ENCODE measurements around the gene CRACR2A.

Gene CRACR2A

DNA sequence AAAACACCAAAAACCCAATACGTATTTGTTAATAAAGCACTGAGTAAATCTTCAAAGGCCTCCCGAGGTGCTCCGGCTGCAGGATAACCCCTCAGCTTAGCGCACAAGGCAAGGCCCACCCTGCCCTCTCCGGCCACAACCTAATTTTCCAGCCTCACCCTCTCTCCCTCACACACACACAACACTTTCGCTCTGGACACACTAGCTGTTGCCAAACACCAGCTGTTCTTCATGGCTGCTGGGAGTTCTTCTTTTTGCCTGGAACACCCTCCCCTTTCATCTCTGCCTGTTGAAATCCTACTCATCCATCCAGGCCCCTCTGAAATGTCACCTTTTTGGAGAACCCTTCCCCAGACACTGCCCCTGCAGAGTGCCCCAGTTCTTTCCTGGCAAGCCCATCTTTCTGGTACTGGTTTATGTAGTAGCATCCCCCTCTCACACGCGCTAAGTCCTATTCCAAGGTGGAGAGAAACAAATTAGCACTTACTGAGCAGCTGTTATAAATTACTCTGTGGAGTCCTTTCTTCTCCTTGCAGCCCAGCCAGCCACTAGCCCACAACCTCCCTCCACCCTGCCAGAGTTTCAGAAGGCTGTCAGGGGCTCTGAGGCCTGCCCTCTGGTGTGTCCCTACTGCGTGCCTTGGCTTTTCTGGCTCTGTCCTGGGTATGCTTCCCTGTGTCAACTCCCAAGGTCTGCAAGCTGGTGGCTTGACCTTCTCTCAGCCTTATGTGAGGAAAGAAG is 805 bp upstream of the CRACR2A start:
- no peaks in the 10 kb centered on the region for H3K4me1 ChIP-seq (ENCODE audit: insufficient read depth, poor library complexity, severe bottlenecking)
- TF ChIP-seq, protein P1, sequence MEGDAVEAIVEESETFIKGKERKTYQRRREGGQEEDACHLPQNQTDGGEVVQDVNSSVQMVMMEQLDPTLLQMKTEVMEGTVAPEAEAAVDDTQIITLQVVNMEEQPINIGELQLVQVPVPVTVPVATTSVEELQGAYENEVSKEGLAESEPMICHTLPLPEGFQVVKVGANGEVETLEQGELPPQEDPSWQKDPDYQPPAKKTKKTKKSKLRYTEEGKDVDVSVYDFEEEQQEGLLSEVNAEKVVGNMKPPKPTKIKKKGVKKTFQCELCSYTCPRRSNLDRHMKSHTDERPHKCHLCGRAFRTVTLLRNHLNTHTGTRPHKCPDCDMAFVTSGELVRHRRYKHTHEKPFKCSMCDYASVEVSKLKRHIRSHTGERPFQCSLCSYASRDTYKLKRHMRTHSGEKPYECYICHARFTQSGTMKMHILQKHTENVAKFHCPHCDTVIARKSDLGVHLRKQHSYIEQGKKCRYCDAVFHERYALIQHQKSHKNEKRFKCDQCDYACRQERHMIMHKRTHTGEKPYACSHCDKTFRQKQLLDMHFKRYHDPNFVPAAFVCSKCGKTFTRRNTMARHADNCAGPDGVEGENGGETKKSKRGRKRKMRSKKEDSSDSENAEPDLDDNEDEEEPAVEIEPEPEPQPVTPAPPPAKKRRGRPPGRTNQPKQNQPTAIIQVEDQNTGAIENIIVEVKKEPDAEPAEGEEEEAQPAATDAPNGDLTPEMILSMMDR (IDR thresholded peaks at IDR 0.05; ENCODE audit: poor library complexity, severe bottlenecking): no peak
- H3K27ac ChIP-seq (ENCODE audit: poor library complexity, severe bottlenecking): no peak overlapping the region
- no peak overlapping the region for H3K4me3 ChIP-seq (ENCODE audit: severe bottlenecking)
- H3K27me3 ChIP-seq (ENCODE audit: insufficient read depth, poor library complexity, severe bottlenecking): no peaks in the 10 kb centered on the region
- H3K9me3 ChIP-seq (ENCODE audit: severe bottlenecking): no peaks in the 10 kb centered on the region
- no peak for ATAC-seq (ENCODE audit: low read depth)
- DNase-seq (ENCODE audit: low spot score): no peak
- no peaks in the 10 kb centered on the region for H3K36me3 ChIP-seq (ENCODE audit: low read depth)

DNA sequence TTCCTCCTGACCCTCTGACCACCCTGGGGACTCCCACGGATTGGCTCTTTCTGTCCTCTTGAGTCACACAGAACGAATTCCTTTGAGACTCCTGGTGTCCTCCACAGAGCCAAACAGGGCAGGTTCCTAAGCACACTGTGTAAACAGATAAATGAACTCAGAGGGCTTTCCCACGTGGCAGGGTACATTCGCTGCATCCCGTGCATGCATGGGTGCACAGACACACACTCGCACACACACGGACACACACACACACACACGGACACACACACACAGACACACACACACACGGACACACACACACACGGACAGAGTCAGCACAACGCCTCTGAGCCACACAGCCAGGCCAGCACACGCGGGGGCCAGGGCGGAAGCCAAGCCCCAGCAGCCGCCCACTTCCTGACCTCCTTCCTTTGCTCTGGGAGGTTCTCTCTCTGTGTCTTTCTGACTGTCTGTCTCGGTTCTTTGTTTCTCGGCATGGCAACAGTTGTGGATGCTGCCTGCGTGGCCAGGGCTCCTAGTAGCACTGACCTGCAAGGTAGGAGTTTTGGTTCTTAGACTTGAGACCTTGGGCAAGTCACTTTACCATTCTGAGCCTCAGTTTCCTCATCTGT is 706 bp downstream of the CRACR2A start:
- DNase-seq (ENCODE audit: low spot score): no peak
- Histone ChIP-seq H3K36me3 (ENCODE audit: low read depth) (no peaks in the 10 kb centered on the region), H3K9me3 (ENCODE audit: severe bottlenecking) (no peaks in the 10 kb centered on the region), H3K4me3 (ENCODE audit: severe bottlenecking) (no peak overlapping the region), H3K4me1 (ENCODE audit: insufficient read depth, poor library complexity, severe bottlenecking) (no peaks in the 10 kb centered on the region), H3K27me3 (ENCODE audit: insufficient read depth, poor library complexity, severe bottlenecking) (no peaks in the 10 kb centered on the region), H3K27ac (ENCODE audit: poor library complexity, severe bottlenecking) (no peak overlapping the region)
- TF ChIP-seq, protein P1 (IDR thresholded peaks at IDR 0.05; ENCODE audit: poor library complexity, severe bottlenecking): no peak
- ATAC-seq (ENCODE audit: low read depth): 0 out of 3 replicates have a peak, but pooled peaks have one; percentile 12

DNA sequence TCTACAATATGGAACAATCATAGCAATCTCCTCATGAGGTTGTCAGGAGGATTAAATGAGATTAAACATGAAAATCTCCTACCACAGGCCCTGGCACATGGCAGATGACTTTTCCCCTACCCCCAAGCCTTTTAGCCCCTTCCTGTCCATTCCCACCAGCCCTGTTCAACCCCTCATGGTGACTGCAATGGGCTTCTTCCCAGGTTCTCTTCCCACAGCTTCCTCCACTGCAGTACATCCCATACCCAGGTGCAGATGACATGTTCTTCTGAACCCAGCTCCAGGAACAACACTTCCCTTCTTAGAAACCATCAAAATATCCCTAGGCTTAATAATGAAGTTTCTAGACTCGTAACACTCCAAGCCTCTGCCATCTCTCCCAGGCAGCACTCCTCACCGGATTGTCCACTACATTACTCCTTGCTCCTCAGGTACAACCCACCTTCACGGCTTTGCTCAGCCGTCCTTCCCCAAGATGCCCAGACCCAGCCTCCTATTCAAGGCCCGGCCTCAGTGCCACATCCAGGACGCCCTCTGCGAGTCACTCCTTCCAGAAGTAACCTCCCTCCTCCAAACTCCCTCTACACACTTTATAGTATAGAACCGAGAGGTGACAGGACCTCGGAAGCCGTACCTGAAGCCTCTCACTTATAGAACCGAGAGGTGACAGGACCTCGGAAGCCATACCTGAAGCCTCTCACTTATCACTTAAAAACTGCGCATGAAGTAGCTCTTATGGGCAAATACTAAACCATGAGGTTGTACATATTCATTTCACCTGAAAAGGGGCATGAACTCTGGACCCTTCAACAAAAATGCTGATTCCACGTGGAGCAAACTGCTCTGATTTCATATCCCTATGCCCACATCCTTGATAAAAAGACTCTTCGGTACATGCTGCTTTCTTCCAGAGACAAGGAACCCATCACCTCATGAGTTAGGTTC is 1.5 kb downstream of the CRACR2A start:
- TF ChIP-seq, protein P1 (IDR thresholded peaks at IDR 0.05; ENCODE audit: poor library complexity, severe bottlenecking): no peak
- Histone ChIP-seq H3K4me3 (ENCODE audit: severe bottlenecking) (no peak overlapping the region), H3K27me3 (ENCODE audit: insufficient read depth, poor library complexity, severe bottlenecking) (no peaks in the 10 kb centered on the region), H3K4me1 (ENCODE audit: insufficient read depth, poor library complexity, severe bottlenecking) (no peaks in the 10 kb centered on the region), H3K9me3 (ENCODE audit: severe bottlenecking) (peaks cover under 1% of the 10 kb centered on the region), H3K27ac (ENCODE audit: poor library complexity, severe bottlenecking) (no peak overlapping the region), H3K36me3 (ENCODE audit: low read depth) (no peaks in the 10 kb centered on the region)
- ATAC-seq (ENCODE audit: low read depth) (no peak), DNase-seq (ENCODE audit: low spot score) (no peak)

DNA sequence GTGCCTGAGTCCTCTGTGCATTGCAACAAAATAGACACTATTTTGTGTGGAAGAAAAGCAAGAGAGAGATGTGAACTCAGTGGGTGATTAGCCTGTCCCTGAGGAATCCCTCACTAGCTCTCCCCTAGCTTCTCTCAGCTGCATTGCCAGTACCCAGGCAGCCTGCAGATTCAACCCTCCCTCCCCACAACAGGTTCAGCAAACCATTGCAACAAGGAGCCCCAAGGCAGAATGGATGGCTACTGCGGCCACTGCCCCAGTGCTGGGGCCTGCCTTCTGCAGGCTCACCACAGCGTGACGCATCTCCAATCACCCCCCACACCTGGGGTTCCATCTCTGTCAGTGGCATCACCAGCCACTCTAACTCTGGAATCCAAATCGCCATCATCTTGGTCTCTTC is 2.3 kb downstream of the CRACR2A start:
- H3K36me3 ChIP-seq (ENCODE audit: low read depth): no peaks in the 10 kb centered on the region
- no peak overlapping the region for H3K4me3 ChIP-seq (ENCODE audit: severe bottlenecking)
- TF ChIP-seq, protein P1 (IDR thresholded peaks at IDR 0.05; ENCODE audit: poor library complexity, severe bottlenecking): no peak
- DNase-seq (ENCODE audit: low spot score) (no peak), ATAC-seq (ENCODE audit: low read depth) (no peak)
- H3K27ac ChIP-seq (ENCODE audit: poor library complexity, severe bottlenecking): no peak overlapping the region
- no peaks in the 10 kb centered on the region for H3K27me3 ChIP-seq (ENCODE audit: insufficient read depth, poor library complexity, severe bottlenecking)
- no peaks in the 10 kb centered on the region for H3K4me1 ChIP-seq (ENCODE audit: insufficient read depth, poor library complexity, severe bottlenecking)
- H3K9me3 ChIP-seq (ENCODE audit: severe bottlenecking): peaks cover 2% of the 10 kb centered on the region
